ENCODE data around the gene PRSS53.

The PRSS53 gene

GRCh38 chr16:31077592-31078396, 10.9 kb downstream of the PRSS53 start:
- no peak for DNase-seq (ENCODE audit: low read depth)

GRCh38 chr16:31077024-31077423, 11.7 kb downstream of the PRSS53 start:
- no peak for DNase-seq (ENCODE audit: low read depth)

GRCh38 chr16:31076319-31076718, 12.4 kb downstream of the PRSS53 start:
- DNase-seq (ENCODE audit: low read depth) = no peak

- DNase-seq (ENCODE audit: low read depth) = no peak
Observed at GRCh38 chr16:31074814-31075183, 13.9 kb downstream of the PRSS53 start.

GRCh38 chr16:31073970-31074813, 14.6 kb downstream of the PRSS53 start, which contains the start of the genes ZNF646 and ZNF668:
Gene ZNF646, plus strand, starts transcription at chr16:31074422. Its CDS starts 1,903 bp downstream, at chr16:31076325.
Gene ZNF668, minus strand, starts transcription at chr16:31074240. Its CDS starts 9,781 bp downstream, at chr16:31064459.
- DNase-seq (ENCODE audit: low read depth) = peak; percentile 93

GRCh38 chr16:31073142-31073969, 15.4 kb downstream of the PRSS53 start:
- DNase-seq (ENCODE audit: low read depth) = peak; percentile 79

- DNase-seq (ENCODE audit: low read depth) = no peak
Observed at GRCh38 chr16:31072540-31073141, 16.1 kb downstream of the PRSS53 start.

- no peak for DNase-seq (ENCODE audit: low read depth)
Observed at GRCh38 chr16:31071861-31072260, 16.9 kb downstream of the PRSS53 start.

- DNase-seq (ENCODE audit: low read depth) = no peak
Observed at GRCh38 chr16:31067342-31067741, 21.4 kb downstream of the PRSS53 start.

- DNase-seq (ENCODE audit: low read depth) = no peak
Observed at GRCh38 chr16:31064882-31065461, 23.8 kb downstream of the PRSS53 start.

- DNase-seq (ENCODE audit: low read depth) = no peak
Observed at GRCh38 chr16:31063843-31064611, 24.7 kb downstream of the PRSS53 start.

GRCh38 chr16:31063495-31063842, 25.3 kb downstream of the PRSS53 start:
- DNase-seq (ENCODE audit: low read depth) = no peak

- no peak for DNase-seq (ENCODE audit: low read depth)
Observed at GRCh38 chr16:31061813-31062440, 26.8 kb downstream of the PRSS53 start.

GRCh38 chr16:31061126-31061812, 27.5 kb downstream of the PRSS53 start:
- DNase-seq (ENCODE audit: low read depth) = no peak

- no peak for DNase-seq (ENCODE audit: low read depth)
Observed at GRCh38 chr16:31055613-31056012, 33.1 kb downstream of the PRSS53 start.

- no peak for DNase-seq (ENCODE audit: low read depth)
Observed at GRCh38 chr16:31052114-31052513, 36.6 kb downstream of the PRSS53 start.

- no peak for DNase-seq (ENCODE audit: low read depth)
Observed at GRCh38 chr16:31050280-31051030, 38.3 kb downstream of the PRSS53 start.

- DNase-seq (ENCODE audit: low read depth) = no peak
Observed at GRCh38 chr16:31043898-31044481, 44.8 kb downstream of the PRSS53 start.
